ENCODE results near the gene MSANTD1.

Gene MSANTD1

DNA sequence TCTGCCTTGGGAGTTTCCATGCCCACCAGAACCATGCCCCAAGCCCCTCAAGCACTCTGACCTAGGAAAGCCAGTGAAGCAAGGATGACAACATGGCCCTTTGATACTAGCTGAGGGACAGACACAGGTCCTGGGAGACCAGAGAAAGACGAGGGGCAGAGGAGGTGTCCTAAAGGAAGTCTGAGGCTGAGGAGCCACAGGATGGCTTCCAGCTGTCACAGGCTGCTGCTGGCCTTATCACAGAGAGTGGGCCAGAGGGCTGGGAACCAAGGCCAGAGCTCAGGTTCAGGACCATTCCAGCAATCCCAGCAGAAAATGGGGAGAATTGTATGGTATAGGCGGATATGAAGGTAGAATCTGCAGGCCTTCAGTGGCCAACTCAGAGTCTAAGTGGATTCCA is 31.7 kb upstream of the MSANTD1 start:
- no peak for DNase-seq (ENCODE audit: low read depth)

DNA sequence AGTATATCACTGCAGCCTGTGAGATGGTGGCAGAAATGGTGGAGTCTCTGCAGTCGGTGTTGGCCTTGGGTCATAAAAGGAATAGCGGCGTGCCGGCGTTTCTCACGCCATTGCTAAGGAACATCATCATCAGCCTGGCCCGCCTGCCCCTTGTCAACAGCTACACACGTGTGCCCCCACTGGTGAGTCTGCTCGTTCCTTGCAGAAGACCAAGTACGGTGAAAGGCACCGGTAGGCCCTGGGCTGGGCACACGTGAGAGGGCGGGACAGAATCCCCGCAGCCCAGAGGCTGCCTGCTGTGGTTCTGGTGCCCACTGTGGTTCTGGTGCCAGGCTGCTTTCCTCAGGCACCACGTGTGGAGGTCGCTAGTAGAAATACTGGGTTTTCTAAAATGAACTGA is 31.2 kb upstream of the MSANTD1 start:
- DNase-seq (ENCODE audit: low read depth) = no peak

DNA sequence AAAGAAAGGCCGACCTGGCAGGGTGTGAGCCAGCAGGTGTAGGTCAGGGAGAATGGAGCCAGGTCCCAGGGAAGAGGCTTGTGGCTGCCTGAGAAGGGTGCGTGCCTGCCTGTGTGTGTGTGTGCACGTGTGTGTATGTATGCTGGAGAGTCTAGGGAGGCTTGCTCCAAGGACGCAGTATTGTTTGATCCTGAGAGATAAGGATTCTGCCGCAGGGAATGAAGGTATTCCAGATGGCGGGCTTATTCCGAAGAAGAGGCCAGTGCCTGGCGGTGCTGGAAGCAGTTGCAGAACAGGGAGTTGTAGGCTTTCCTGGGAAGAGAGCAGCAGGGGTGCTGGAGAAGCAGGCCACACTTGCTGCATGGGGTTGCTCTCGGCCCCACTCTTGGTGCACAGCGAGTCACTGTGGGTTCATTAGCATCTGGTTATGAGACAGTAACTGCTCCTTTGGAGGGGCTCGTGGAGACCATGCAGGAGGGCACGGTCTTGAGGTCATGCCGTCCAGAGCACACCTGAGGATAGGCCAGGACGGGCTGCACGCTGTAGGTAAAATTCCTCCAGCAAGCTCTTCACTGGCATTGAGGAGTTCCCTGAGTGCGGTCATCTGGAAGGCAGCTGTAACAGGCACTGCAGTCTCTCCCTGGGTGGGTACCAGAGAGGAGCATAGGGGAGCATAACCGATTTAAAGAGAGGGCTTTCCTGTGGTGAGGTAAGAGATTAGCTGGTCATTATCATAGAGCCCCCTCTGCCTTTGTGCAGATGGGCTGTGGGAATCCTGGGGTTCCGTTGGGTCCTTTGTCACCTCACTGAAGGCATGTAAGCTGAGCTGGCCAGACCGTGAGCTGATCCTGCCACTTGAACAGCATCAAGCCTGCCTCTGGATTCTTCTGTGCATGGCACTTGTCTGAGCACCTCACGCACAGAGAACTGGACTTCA is 29.9 kb upstream of the MSANTD1 start:
- no peak for DNase-seq (ENCODE audit: low read depth)

DNA sequence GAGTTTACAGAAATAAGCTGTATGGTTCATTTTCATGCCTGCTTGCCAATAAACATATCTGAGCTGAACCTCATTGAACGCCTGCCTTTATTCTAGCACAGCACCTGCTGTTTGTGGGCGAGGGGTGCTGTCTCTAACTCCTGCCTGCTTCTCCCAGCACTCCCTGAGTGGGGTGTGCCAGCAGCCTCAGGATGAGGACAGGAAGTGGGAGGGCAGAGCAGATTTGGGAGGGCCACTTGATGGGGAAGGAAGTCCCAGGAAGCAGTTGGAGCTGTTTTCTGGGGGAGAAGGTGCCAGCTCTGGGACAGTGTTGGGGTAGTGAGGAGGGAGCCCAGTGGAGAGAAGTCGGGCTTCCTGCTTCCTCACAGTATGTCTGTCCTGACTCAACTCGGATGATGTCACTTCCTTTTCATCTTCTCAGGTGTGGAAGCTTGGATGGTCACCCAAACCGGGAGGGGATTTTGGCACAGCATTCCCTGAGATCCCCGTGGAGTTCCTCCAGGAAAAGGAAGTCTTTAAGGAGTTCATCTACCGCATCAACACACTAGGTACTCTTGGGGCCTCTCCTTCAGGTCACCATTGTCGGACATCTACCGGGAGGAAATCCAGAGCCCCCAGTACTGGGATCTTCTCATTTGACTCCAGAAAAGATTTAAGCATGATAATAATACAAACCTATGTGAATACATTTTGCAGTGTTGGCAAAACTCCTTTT is 29.0 kb upstream of the MSANTD1 start:
- DNase-seq (ENCODE audit: low read depth) = no peak

DNA sequence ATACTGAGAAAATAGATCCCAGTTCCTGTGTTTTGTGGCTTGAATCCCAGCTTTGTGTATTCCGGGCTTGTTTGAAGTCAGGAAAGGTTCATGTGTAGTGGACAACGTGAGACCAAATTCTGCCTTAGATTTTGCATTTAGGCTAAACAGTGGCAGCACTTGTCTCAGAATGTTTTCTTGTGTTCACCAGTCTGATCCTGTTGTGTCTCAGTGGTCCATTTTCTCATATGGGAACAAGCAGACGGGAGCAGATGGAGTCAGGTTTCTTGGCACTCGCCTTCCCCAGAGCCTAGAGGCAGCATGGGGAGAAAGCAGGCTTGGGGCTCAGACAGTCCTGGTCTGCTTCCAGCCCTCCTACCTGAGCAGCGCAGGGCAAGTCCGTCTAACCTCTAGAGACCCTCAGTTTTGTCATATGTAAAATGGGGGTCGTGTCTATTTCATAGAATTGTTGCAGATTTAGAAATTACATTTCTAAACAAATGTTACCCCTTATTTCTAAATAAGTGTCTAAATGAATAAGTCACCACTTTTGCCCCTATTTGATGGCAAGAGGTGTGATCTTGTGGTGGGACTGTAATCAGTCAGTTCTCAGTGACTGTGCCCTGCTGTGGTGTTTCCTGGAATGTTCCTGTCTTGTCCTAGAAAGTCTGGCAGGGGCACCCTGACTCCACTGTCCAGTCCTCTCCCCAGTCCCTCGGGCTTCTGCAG is 28.3 kb upstream of the MSANTD1 start:
- DNase-seq (ENCODE audit: low read depth) = no peak

DNA sequence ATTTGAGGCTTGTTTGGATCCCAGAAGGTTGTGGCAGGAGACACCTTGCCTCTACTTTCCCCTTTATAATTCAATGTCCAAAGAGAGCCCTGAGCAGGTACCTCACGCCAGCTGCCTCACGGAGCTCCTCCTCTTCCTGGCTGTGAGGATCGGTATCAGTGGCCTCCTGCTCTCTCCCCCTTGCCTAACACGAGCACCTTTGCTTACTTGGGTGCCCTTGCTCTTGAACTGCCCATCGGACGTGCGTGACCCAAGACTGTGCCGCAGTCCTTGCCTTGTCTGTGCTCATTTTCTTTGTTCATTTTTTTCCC is 27.8 kb upstream of the MSANTD1 start:
- no peak for DNase-seq (ENCODE audit: low read depth)

DNA sequence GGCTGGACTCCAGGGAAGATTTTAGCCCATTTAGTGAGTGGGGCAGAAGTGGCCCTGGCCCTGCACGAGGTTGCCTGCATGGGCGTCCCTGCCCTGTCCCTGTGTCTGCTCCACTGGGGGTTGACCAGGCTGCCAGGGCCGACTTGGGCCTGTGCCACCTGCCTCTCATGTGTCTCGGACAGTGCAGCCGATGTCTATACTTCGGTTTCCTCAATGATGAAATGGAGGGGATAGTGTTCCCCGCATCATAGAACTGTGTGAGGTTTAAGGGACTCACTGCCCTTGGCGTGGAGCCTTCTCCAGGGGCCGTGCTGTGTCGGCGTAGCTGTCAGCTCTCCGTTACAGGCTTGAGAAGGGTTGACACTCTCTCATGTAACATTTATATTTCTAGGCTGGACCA is 27.0 kb upstream of the MSANTD1 start:
- DNase-seq (ENCODE audit: low read depth) = no peak

DNA sequence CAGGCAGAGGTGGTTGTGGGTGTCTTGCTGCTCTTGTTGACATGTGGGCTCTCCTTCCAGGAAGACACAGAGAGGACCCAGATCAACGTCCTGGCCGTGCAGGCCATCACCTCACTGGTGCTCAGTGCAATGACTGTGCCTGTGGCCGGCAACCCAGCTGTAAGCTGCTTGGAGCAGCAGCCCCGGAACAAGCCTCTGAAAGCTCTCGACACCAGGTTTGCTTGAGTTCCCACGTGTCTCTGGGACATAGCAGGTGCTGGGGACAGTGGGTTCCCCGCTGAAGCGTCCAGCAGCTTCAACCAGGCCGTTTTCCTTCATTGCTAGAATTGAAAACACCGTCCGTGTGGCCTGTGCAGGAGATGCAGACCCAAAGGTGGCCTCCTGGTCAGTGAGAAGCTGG is 25.6 kb upstream of the MSANTD1 start:
- no peak for DNase-seq (ENCODE audit: low read depth)

DNA sequence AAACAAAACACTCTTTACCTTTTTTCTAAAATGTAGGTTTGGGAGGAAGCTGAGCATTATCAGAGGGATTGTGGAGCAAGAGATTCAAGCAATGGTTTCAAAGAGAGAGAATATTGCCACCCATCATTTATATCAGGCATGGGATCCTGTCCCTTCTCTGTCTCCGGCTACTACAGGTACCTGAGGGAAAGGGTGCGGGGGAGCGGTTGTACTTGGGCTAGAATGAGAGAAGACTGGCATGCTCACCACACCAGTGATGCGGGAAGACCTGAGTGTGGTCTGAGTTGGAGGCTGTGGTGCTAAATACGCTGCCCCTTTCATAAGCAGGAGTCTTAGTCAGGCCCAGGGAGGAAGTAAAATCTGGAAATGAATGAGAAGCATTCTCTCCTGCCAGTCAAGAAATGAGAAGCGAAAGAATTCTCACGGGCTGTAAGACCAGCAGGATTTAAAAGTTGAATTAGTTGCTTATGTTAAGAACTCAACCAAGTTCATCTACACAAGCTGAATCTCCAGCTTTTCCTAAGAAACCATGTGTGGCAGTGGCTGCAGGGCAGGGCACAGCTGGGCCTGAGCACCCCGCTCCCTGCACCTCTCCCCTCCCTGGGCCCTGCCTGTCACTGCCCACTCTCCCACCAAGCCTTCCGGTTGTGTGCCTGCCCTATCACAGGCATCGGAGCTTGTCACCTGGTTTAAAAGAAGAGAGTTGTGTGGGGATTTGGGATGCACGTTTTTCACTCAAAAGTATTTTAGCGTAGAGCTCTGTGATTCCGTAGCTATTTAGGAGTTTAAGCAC is 24.8 kb upstream of the MSANTD1 start:
- DNase-seq (ENCODE audit: low read depth) = no peak

DNA sequence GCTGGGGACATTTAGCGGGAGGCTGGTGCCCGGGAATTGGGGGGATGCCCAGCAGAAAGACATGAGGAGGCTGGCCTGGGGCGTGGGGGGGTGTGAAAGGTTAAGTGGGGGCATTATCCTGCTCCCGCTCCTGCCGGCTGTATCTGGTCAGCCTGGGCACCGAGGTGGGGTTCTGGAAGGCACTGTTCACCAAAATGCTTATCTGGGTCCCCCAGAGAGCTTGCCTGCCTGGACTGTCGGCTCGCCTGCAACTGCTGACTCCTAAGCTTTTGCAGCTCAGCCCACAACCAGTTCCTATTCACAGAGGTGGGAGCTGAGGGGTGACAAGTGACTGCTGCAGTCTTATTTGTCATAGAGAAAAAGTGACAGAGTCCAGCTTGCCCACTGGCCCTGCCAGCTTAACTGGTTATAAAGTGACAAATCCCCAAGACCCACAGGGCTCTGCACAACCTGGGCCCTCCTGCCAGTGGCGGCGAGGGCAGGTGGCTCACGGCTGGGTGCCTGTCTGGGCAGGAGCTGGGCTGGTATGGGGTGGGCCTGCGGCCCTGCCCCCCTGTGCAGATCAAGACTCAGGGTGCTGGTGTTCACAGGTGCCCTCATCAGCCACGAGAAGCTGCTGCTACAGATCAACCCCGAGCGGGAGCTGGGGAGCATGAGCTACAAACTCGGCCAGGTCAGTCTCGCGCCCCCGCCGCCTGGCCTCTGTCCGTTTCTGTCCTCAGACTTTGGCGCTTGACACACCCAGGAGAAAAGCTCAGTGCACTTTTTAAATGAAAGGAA is 23.7 kb upstream of the MSANTD1 start:
- DNase-seq (ENCODE audit: low read depth) = no peak

DNA sequence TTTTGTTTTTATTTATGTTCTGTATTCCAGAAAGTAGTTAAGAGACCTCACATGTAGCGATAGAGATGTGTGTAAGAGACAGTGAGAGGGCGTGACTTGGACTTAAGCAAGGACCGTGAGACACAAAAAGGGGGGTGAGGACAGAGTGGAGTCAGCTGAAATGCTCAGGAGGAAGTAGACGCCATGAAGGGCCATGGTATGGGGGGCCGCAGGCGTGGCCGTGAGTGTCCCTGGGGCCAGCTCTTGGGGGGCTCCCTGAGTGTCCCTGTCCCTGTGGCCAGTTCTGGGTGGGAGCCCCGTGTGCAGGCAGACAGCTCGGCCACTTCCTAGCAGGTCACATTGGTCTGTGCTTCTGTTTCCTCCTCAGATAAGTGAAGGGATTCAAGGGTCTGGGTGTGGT is 23.0 kb upstream of the MSANTD1 start:
- DNase-seq (ENCODE audit: low read depth) = no peak

DNA sequence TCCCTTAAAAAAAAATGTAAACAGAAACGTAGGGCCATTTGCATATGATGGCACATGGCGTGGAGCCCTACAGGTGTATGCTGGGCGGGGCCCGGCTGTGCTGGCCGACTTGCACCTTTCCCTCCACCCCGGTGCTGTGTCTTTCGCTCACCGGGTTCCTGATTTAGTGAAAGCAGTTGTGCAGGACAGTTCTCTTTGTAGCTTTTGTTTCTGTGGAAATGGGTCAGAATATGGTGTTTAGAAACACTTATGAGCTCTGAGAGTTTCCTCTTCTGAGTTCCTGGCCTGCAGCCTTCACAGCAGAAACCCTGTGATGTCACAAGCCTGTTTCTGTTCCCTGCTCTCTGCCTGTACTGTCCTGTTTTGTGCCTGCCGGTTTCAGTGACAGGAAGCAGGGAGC is 22.5 kb upstream of the MSANTD1 start:
- DNase-seq (ENCODE audit: low read depth) = no peak

DNA sequence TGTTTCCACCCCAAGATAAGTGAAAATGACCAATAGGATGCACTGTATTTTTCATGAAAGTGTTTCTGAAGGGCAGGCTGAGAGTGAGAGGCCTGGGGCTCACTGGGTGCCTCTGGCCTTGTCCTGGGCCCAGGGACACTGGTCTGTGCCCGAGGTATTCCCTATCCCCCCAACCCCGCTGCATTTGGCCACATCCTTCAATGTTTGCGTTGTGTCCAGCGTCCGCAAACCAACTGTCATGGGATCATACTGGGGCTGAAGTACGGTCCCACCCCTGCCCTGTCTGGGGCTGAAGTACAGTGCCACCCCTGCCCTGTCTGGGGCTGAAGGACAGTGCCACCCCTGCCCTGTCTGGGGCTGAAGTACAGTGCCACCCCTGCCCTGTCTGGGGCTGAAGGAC is 22.0 kb upstream of the MSANTD1 start:
- DNase-seq (ENCODE audit: low read depth) = no peak

DNA sequence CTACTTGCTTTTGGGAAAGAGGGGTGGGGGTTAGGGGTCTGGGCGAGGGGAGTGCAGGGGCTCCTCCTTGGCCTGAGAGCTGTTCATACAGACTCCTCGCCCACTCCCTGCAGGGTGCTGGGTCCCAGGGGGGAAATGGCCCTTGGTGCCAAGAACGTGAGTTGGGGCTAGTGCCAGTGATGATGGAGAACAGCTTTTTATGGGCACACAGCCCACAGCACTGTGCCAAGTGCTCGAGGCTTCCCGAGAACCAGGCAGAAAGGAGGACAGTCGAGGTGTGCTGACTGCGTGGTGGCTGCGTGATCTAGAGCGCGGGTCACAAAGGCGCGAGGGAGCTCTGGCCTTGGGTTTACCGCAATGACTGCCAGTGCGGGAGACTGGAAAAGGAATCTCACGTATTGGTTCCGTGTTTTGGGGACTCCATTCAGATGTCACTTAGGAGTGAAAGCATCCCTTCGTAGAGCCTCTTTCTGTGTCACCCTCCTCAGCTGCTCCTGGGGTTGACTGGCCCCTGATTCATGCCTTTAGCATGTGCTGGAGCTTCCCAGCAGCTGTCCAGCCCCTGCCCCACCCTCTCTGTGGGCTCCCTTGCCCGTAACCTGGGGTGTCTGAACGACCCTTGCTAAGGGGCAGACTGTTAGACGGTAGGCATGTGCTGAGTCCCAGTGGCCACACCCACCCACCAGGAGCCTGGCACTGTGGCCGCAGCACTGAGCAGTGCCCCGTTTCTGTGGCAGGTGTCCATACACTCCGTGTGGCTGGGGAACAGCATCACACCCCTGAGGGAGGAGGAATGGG is 20.9 kb upstream of the MSANTD1 start:
- DNase-seq (ENCODE audit: low read depth) = no peak

DNA sequence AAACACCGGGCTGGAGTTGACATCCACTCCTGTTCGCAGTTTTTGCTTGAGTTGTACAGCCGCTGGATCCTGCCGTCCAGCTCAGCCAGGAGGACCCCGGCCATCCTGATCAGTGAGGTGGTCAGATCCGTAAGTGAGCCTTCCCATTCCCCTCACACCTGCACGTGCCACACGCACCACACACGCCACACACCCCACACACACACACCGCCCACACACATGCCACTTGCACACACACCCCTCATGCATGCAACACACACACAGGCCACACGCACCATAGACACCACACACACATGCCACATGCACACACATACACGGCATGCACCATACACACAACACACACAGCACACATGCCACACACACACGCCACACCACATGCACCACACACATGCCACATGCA is 20.1 kb upstream of the MSANTD1 start:
- DNase-seq (ENCODE audit: low read depth) = no peak

DNA sequence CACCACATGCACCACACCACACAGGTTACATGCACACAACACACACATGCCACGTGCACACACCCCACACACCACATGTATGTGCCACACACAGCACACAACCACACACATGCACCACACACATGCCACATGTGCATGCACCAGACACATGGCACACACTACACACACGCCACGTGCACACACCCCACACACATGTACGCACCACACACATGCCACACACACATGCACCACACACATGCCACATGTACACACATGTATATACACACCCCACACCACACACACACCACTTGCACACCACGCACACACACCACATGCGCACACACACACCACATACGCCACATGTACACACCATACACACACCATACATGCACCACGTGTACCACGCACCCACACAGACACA is 19.6 kb upstream of the MSANTD1 start:
- no peak for DNase-seq (ENCODE audit: low read depth)

DNA sequence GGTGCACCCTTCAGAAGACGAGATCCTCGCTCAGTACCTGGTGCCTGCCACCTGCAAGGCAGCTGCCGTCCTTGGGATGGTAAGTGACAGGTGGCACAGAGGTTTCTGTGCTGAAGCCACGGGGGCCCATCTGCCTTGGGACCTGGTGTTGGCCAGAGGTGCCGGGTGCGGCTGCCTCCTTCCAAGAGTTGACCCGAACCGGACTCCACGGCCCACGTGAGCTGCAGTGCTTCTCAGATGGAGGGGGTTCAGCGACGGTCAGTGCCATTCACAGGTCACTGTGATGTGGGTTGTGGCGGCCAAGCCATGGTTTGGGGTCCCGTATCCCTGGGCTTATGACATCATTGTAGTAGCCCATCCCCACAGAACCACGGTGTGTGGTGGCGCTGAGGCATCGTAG is 19.0 kb upstream of the MSANTD1 start:
- DNase-seq (ENCODE audit: low read depth) = no peak

DNA sequence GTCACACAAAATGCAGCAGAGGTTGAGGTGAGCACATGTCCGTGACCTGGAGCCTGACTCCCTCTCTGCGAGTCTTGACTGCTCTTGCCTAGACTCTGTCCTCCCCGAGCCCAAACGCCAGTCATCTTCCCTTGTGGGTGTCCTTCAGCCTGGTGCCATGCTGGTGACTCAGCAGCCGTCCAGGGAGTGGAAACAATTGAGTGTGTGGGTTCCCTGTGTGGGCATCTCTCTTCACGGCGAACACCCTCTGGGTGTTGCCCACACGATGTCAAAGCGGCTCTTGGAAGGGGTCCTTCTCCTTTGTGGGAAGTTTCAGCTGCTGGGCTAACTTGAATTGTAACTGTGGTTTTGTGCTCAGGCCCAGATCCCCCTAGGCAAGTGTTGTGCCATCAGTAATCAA is 17.5 kb upstream of the MSANTD1 start:
- DNase-seq (ENCODE audit: low read depth) = no peak

DNA sequence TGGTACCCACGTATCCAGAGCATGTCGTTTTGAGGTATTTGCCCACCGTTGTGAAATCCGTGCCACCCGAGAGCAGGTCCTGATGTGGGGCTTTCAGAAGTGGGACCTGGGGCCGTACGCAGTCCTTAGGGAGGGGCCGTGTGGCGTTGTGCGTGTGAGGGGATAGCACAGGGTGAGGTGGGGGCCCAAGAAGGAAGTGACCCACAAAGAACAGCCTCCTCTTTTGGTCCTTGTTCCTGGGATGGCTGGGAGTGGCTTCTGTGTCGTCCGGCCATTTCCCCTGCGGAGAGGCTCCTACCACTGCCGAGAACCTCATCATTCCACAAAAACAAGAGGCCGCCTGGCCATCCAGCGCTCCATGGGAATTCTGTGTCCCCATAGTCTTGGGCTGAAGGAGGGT is 17.0 kb upstream of the MSANTD1 start:
- DNase-seq (ENCODE audit: low read depth) = no peak

DNA sequence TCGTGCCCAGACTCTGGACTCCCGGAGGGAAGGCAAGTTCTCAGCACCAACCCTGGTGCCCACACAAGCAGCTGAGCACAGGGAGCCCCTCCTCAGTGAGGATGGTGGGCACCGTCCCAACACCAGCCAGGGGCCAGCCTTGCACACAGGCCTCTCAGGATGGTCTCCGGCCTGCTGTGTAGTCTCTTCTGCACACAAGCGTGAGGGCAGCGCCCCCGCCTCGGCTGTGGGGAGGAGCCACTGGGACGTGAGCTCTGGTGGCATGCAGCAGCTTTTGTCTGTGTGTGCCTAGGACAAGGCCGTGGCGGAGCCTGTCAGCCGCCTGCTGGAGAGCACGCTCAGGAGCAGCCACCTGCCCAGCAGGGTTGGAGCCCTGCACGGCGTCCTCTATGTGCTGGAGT is 16.1 kb upstream of the MSANTD1 start:
- DNase-seq (ENCODE audit: low read depth) = no peak

Data from HS-5 (cell line).